Measurements from ENCODE around the gene MAP2K1.
"Not testable (repeated sequence)": the region's sequence is repeated elsewhere in the genome, so short reads cannot be mapped to it uniquely, and the experiment has no call there.

MAP2K1 gene

DNA sequence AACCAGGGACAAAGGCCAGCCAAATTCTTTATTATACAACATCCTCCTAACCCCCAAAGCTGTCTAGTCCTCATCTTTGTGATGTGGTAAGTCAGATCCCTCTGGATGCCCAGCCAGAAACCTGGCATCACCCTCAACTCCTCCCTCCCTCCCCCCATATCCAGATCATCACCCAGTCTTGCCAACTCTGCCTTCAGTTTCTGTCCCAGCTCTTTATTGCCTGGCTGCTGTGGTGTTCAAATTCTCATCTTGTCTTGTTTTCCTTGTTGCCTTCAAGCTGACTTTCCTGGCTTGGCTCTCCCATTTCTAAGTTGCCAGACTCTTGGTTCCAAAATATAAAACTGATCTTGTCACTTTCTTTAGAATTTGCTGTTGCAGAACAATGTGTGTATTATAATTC is 28.6 kb downstream of the MAP2K1 start:
- no peak for DNase-seq
- in situ Hi-C loops (cut with MboI; ENCODE audit: low pct_unique_long_range_greater_than_20kb, low sequenced_read_pairs): no loop called here

DNA sequence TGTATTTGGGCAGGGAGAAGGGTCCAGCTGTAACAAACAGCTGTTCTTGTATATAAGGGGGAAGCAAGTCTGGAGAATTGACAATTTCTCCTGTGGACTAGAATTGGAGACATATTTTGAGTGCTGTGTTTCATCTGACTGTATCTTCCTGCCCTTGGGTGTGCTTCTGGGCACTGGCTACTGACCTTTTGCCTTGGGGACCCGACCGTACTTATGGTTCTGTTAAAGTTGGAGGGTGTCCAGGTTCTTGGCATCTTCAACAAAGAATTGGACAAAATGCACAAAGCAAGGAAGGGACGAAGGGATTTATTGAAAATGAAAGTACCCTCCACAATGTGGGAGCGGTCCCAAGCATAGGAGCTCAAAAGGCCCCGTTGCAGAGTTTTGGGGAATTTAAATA is 31.0 kb downstream of the MAP2K1 start:
- DNase-seq: no peak
- in situ Hi-C loops (cut with MboI; ENCODE audit: low pct_unique_long_range_greater_than_20kb, low sequenced_read_pairs): no loop called here

DNA sequence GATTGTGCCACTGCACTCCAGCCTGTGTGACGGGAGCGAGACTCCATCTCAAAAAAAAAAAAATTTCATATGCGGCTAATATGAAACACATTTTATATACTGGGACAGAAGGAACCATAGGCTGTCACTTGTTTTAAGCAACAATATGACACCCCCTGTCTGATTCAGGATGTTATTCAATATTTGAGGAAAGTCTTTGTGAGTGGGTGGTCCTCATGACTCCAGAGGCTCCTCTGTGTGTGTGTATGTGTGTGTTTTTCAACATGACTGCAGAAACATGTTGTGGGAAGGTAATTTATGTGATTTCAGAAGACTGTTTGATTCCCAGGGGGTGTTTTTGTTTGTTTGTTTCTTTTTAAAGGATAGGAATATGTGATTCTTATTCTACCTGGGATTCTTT is 32.8 kb downstream of the MAP2K1 start:
- in situ Hi-C loops (cut with MboI; ENCODE audit: low pct_unique_long_range_greater_than_20kb, low sequenced_read_pairs): no loop called here
- no peak for DNase-seq

DNA sequence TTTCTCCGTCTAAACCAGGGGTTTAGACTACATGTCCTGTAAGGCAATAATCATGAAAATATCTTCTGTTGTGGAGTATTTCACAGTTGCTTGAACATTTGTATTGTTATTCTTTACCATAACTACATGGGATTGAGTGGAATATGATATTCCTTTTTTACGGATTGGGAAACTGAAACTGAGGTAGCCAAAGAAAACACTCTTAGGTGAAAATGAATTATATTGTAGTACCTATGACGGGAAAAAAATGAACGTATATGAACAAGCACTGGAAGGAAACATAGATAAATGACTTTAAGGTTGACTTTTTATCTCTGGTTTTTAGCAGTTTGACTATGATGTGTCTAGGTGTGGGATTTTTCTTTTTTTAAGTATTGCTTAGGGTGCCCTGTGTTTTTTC is 35.6 kb downstream of the MAP2K1 start:
- in situ Hi-C loops (cut with MboI; ENCODE audit: low pct_unique_long_range_greater_than_20kb, low sequenced_read_pairs): no loop called here
- DNase-seq: no peak

DNA sequence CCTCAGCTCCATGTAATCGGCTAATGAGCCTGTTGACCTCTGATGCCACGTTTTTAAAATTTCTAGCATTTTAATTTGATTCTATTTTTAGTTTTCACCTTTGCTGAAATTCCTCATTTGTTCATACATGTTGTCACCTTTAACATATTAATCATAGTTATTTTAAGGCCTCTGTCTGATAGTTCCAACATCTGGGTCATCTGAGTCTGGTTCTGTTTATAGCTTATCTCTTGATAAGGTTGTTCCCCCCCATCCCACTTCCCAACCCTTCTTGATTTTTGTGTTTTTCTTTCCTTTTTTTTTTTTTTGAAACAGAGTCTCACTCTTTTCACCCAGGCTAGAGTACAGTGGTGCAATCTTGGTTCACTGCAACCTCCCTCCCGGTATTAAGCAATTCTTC is 36.4 kb downstream of the MAP2K1 start:
- no peak for DNase-seq
- in situ Hi-C loops (cut with MboI; ENCODE audit: low pct_unique_long_range_greater_than_20kb, low sequenced_read_pairs): no loop called here

DNA sequence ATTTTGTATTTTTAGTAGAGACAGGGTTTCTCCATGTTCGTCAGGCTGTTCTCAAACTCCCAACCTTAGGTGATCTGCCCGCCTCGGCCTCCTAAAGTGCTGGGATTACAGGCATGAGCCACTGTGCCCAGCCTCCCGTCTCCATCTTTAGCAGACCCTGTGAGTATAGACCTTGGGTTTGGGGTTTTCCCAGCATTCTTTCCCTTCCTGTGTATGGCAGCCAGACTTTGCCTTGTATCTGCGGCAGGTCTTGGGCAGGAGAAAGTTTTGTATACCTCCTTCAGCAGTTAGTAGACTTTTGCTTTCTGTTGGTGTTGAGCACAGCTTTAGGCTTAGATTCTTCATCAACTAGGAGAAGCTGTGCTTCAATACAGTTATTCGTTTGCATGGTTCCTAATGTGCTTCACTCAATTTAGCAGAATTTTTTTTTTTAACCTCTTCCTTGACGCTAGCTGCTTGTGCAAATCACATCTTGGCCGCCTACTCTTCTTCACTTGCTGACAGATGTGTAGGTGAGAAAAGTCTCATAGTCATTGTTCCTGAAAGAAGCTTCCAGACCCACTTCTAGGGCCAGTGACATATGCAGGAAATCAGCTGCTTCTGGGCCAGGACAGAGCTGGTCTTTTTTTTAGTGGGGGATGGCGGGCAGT is 38.4 kb downstream of the MAP2K1 start:
- in situ Hi-C loops (cut with MboI; ENCODE audit: low pct_unique_long_range_greater_than_20kb, low sequenced_read_pairs): no loop called here
- no peak for DNase-seq

DNA sequence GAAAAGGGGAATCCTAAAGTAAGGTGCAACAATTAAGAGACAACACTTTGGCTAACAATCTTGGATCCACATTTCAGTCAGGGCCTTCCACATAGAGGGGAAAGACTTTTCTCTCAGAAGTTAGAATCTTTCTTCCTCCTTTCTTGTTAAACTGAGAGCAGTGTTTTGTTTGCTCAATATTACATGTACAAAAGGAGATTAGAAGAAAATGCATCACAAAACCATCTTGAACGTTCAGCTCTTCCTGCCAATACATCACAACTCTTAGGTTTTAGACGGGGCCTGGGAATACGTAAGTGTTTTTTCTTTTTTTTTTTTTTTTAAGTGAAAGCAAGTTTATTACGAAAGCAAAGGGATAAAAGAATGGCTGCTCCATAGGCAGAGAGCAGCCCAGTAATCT is 39.1 kb downstream of the MAP2K1 start:
- no peak for DNase-seq

DNA sequence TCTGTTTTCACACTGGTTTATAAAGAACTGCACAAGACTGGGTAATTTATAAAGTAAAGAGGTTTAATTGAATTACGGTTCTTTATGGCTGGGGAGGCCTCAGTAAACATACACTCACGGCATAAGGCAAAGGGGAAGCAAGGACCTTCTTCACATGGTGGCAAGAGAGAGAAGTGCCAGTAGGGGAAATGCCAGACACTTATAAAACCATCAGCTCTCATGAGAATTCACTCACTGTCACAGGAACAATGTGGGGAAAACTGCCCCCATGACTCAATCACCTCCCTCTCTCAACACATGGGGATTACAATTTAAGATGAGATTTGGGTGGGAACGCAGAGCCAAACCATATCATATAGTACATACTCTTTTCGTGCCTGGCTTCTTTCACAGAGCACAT is 42.4 kb downstream of the MAP2K1 start:
- DNase-seq: peak; percentile 73
- in situ Hi-C loops (cut with MboI; ENCODE audit: low pct_unique_long_range_greater_than_20kb, low sequenced_read_pairs): no loop called here

More for the DNA sequence above, 39.1 kb downstream of the MAP2K1 start:
- in situ Hi-C loops (cut with MboI; ENCODE audit: low pct_unique_long_range_greater_than_20kb, low sequenced_read_pairs): no loop called here

DNA sequence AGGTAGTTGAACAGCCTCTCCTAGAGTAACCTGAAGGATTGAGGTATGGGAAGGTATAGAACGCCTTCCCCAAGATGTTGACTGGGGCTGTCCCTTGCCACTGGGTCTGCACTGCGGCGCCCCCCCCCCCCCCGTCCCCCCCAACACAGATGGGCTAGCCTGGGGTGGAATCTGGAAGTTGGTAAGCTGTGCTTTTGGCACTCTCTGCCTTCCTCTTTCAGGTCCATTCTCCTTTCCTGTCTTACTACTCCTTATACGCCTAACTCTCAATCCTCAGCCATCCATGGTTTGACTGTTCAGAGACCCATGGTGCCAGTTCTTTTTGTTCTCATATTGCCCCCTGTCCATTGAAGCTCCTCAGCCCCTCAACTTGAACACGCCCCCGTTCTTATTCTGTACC is 42.8 kb downstream of the MAP2K1 start:
- no peak for DNase-seq
- in situ Hi-C loops (cut with MboI; ENCODE audit: low pct_unique_long_range_greater_than_20kb, low sequenced_read_pairs): no loop called here

DNA sequence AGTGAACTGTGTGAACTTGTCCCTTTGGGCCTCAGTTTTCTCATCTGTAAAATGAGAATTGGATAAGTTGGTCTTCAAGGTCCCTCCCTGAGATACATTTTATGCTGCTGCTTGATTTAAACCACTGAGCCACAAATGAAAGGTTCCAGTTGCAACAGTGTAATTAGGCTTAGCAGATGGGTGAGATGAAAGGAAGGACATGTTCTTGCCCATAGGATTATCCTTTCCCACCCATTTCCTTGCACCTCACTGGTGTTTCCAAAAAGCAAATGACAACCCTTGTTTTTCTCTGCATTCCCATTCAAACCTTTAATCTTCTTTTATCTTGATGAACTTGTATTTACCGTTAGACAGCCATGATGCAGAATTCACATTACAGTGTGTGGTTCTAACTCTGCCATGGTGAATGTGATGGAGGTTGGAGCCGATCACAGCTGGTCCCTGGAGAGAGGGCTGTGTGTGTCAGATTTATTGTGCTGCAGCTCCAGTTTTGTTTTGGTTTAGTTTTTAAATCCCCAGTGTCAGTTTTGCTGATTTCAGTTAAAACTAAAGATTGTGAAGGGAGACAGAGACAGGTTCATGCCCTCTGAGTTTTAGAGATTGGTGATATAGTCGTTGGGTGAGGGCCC is 44.0 kb downstream of the MAP2K1 start:
- no peak for DNase-seq
- in situ Hi-C loops (cut with MboI; ENCODE audit: low pct_unique_long_range_greater_than_20kb, low sequenced_read_pairs): no loop called here

DNA sequence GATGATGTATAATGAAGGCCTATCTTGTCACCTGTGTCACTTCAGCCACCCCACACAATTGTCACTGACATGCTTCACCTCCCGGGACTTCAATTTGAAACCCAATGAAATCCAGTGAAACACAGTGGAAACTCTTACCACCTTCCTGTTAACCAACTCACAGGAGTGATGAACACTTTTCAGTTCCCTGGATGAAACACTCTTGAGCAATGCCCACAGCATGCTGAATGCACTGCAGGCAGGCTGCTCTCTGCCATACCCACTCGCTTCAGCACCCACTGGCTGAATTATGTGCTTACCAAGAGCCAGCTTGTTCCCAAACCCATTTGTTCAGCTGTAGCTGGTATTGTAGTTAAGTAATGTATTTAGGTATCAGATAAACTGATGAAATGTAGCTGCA is 47.0 kb downstream of the MAP2K1 start:
- DNase-seq: no peak
- in situ Hi-C loops (cut with MboI; ENCODE audit: low pct_unique_long_range_greater_than_20kb, low sequenced_read_pairs): no loop called here

DNA sequence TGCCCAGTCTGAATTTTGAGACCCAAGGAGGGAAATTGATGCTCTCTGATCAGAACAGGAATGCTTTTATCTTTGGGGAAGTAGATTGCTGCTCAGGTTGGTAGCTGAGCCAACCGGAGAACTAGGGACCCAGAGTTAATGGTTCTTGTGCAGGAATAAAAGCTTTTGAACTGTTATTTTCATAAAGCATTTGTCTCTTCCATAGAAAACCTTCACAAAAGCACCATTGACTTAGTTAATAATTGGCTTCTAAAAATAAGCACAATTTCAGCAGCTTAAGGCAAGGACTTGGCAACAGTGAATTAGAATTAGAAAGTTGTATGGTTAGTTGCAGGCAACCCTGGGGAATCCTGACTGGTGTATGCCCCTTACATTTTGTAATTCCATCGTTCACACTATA is 53.8 kb downstream of the MAP2K1 start:
- in situ Hi-C loops (cut with MboI; ENCODE audit: low pct_unique_long_range_greater_than_20kb, low sequenced_read_pairs): no loop called here
- no peak for DNase-seq

DNA sequence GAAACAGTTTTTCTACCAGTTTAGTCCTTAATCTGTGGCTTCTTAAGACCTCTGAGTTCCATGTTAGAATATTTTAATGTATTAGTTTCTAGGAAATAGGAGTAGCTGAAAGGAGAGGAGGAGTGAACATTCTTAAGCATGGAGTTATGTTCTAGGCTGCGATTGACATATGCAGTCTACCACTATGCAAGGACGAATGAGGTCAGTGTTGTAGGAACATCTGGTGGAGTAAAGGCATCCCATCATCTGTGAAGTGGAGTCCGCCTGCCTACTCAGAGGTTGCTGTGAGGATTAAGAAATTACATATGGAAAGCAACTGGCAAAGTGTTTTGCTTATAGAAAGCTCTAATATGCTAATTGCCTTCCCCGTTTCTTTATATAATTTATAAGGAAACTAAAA is 65.7 kb downstream of the MAP2K1 start:
- in situ Hi-C loops (cut with MboI; ENCODE audit: low pct_unique_long_range_greater_than_20kb, low sequenced_read_pairs): no loop called here
- DNase-seq: no peak

DNA sequence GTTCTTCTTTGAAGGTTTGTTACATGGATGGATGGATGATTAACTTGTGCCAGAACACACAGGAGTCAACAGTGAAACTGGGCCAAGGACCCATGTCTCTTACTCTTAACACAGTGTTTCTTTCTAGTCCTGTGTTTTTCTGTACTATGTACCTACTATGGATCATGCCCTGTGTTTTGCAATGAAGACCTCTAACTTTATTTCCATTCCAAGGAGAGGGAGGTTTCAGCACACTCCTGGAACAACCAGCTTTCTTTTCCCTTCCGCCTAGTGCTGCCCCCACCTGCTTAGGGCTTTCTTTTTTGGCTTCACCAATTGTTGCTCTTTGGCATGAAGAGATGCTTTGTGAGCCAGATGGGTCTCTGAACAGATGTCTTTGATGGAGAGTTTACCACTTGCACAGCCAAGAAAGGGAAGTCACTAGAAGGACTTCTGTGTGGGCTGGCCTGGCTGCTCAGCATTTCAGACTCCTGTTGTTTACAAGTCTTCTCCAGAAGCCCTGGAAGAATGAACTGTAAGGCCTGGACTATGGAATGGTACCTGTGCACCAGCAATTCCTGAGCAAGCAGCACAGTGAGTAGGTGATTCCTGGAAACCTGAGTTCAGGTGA is 66.4 kb downstream of the MAP2K1 start:
- in situ Hi-C loops (cut with MboI; ENCODE audit: low pct_unique_long_range_greater_than_20kb, low sequenced_read_pairs): no loop called here
- peak; percentile 44 for DNase-seq

DNA sequence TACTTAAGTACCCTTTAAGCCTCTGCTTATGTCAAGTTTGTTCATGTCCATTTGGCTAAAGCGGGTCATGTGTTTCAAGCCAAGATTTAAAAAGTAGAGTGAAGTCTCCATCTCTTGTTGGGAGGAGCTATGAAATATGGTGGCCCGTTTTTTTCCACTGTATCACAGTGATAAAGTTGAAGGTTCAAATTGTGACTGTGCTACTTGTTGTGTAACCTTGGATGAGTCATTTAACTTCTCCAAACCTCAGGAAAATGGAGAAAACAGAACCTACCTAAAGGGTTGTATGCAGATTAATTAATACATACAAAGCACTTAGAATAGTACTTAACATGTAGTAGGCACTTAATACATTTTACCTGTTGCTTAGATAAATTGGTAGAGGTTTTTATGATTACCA is 67.4 kb downstream of the MAP2K1 start:
- DNase-seq: no peak
- in situ Hi-C loops (cut with MboI; ENCODE audit: low pct_unique_long_range_greater_than_20kb, low sequenced_read_pairs): no loop called here

DNA sequence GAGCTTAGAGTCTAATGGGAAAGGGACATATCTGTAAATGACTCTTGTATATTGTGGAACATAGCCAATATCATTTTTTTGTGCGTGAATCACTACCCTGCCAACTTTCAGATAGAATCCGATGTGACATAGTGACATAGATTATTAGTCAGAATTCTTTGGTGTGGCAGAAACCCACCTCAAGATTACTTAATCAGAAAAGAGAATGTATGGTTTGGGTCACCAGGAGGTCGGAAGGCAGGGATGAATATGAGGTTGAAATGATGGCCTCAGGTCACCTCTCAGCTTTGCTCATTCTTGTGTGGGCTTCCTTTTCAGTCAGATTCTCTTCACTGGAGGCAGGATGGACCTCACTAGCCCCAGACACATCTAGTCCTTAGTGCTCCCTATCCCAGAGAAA is 69.5 kb downstream of the MAP2K1 start:
- in situ Hi-C loops (cut with MboI; ENCODE audit: low pct_unique_long_range_greater_than_20kb, low sequenced_read_pairs): no loop called here
- DNase-seq: no peak

DNA sequence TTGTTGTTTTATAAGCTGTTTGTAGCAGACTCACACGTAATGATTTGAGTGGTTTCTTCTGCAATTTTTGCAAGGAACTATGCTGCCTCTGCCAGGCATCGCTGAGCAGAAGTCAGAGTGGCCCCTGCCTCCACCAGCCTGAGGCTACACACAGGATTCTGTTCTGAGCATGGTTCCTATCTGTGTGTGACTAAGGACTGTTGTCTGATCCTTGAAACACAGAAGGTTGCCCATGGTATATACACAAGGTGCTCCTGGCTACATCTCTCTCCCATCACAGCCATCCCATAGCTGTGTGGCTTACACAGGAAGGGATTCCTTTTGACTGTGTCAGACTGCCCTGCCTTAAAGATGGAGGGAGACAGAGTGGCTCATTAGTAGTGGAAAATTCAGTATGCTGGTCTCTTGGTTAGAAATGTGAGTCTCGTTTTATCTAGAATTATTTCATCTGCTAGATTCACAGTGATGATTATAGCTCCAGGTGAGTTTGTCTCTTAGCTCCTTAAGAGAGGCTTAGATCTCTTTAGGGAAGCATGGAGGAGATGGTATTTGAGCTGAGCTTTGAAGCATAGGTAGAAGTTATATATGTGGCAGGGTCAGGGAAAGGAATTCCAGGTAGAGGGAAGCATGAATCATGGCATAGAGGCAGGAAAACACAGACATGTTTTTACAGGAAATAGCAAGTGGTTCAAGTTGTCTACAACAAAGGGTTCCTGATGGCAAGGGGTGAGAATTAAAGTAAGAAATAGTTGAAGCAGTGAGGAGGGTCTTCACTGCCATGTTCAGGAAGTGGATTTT is 73.3 kb downstream of the MAP2K1 start:
- in situ Hi-C loops (cut with MboI; ENCODE audit: low pct_unique_long_range_greater_than_20kb, low sequenced_read_pairs): no loop called here
- DNase-seq: no peak

DNA sequence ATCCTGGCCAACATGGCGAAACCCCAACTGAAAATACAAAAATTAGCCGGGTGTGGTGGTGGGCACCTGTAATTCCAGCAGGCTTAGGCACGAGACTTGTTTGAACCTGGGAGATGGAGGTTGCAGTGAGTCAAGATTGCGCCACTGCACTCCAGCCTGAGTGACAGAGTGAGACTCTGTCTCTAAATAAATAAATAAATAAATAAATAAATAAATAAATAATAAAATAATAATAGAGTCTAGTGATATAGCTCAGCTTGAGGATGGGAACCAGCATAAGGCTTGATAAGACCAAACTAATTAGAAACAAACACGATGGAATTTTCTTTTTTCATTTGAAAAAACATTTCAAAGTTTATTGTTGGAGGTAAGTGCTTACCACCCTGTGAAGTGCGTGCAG is 74.6 kb downstream of the MAP2K1 start:
- not testable (repeated sequence) for DNase-seq

DNA sequence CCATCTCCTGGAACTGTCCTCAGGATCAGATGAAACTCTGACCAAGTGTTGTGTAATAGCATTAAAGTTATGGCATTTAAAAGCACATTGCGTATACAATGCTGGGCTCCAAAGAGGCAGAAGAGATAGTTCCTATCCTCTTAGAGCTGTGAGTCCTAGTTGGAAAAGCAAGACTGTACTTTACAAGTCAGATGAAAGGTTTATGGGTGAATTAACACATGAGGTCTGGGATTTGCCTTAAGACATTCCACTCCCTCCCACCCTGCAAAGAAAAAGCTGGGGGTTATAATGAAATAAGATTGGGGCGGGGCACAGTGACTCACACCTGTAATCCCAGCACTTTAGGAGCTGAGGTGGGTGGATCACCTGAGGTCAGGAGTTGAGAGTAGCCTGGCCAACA is 75.2 kb downstream of the MAP2K1 start:
- no peak for DNase-seq

More for the DNA sequence above, 74.6 kb downstream of the MAP2K1 start:
- in situ Hi-C loops (cut with MboI; ENCODE audit: low pct_unique_long_range_greater_than_20kb, low sequenced_read_pairs): not testable (repeated sequence)

DNA sequence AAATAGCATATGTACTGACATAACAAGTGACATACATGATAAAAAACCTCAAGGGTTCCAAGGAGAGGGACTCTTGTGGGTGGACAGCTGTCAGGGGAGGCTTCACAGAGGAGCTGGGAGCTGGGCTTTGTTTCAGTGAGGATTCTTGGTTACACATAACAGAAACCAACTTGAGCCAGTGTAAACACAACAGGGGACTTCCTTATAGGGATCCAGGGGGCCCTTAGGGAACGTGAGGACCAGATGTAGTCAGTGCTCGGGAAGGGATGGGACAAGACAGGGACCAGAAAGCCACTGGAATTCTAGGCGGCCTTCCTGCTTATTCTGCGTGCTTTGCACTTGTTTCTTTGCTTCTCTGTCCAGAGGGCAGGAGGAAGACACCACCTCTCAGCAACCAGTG is 75.9 kb downstream of the MAP2K1 start:
- DNase-seq: no peak
- in situ Hi-C loops (cut with MboI; ENCODE audit: low pct_unique_long_range_greater_than_20kb, low sequenced_read_pairs): no loop called here

More for the DNA sequence above, 75.2 kb downstream of the MAP2K1 start:
- in situ Hi-C loops (cut with MboI; ENCODE audit: low pct_unique_long_range_greater_than_20kb, low sequenced_read_pairs): no loop called here
